Colonic mucosa (tissue), 4 donors: Measurements from ENCODE around the gene ITGB1BP1. TPM values are rescaled to one million over a fixed set of nuclear protein-coding genes. Genes with fewer than 3 reads are reported as not detected.

Experiments
- DNase-seq: peaks from one replicate; pipeline ENCODE4 v3.0.0-alpha.2; 2020
- H3K27ac ChIP-seq: fragments of 200-600 bp; one replicate; pipeline ENCODE4 v1.8.0; 2021
- H3K27me3 ChIP-seq: fragments of 200-600 bp; one replicate; pipeline ENCODE4 v1.8.0; 2021
- H3K36me3 ChIP-seq: fragments of 200-600 bp; one replicate; pipeline ENCODE4 v1.8.0; 2021
- H3K4me1 ChIP-seq: fragments of 200-600 bp; one replicate; pipeline ENCODE4 v1.8.0; 2021; ENCODE audit warnings: mild to moderate bottlenecking
- H3K4me3 ChIP-seq: fragments of 200-600 bp; one replicate; pipeline ENCODE4 v1.8.0; 2021
- H3K9ac ChIP-seq, 2 donors: one replicate each; pipeline ENCODE4 v1.7.0; 2013; ENCODE audit warnings: control low read depth in 2 of 2, low read depth in 2 of 2, low read length in 2 of 2
- H3K9me3 ChIP-seq: fragments of 200-600 bp; one replicate; pipeline ENCODE4 v1.8.0; 2021
- intact Hi-C: fragments of 100-400 bp; cut with DNase I; formaldehyde crosslinking; loops from one replicate; pipeline ENCODE4 v1.14.1; 2022
- total RNA-seq, 2 donors: library from RNA; stranded (reverse); fragmentation: NEBNext Ultra II Directional in 1 of 2; extraction: Animal tissue kit (Norgen Biotek cat#: 25700) in 1 of 2; gene quantifications; one replicate each; pipeline ENCODE4 v1.2.1, GENCODE V29; 2021
- TF ChIP-seq, protein P1 (sequence below): fragments of 200-600 bp; IDR thresholded peaks from one replicate; pipeline ENCODE4 v1.8.0; 2022; ENCODE audit warnings: antibody characterized with exemption, mild to moderate bottlenecking
- donor health status: healthy.
- donor health status: DM: no; HTN: no; CAD: no.
- donor health status: DM: no; HTN: no; CAD: no.

The ITGB1BP1 gene
- total RNA-seq, 2 donors from 2014 or later = 57.5 to 58.5 TPM

DNA sequence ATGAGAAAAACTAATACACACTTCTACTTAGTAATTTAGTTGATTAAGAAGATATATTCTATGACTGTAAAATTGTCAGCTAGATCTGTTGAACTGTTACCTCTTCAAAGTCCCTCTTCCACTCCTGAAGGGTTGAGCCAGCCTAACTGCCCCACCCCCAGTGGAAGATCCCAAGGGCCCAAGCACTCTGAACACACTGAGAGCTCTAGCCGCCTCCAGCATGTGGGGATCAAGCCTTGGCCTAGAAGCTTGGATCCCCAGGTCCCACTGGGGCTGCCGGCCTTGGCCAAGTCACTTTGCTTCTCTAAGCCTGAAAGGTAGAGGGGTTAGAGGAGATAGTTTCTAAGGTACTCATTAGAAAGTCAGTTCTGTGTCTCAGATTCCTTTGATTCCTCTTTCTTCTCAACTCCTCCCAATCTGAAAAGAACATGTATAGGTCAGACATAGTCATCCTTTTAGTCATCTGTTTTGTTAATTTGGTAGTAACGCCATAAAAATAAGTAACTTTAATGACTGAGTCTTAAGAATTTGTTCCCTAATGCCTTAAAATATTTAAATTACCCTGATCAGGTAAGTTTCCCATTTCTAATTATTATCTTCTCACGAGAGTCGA, 5.7 kb upstream of the ITGB1BP1 start:
- H3K4me3 ChIP-seq = no peak overlapping the region
- H3K36me3 ChIP-seq = peaks cover 13% of the 10 kb centered on the region
- DNase-seq = no peak
- TF ChIP-seq, protein P1, sequence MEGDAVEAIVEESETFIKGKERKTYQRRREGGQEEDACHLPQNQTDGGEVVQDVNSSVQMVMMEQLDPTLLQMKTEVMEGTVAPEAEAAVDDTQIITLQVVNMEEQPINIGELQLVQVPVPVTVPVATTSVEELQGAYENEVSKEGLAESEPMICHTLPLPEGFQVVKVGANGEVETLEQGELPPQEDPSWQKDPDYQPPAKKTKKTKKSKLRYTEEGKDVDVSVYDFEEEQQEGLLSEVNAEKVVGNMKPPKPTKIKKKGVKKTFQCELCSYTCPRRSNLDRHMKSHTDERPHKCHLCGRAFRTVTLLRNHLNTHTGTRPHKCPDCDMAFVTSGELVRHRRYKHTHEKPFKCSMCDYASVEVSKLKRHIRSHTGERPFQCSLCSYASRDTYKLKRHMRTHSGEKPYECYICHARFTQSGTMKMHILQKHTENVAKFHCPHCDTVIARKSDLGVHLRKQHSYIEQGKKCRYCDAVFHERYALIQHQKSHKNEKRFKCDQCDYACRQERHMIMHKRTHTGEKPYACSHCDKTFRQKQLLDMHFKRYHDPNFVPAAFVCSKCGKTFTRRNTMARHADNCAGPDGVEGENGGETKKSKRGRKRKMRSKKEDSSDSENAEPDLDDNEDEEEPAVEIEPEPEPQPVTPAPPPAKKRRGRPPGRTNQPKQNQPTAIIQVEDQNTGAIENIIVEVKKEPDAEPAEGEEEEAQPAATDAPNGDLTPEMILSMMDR = no peak
- no peaks in the 10 kb centered on the region for H3K9me3 ChIP-seq
- no peaks in the 10 kb centered on the region for H3K4me1 ChIP-seq
- no peak overlapping the region for H3K9ac ChIP-seq
- intact Hi-C loops = no loop called here
- no peak overlapping the region for H3K27ac ChIP-seq
- no peaks in the 10 kb centered on the region for H3K27me3 ChIP-seq

DNA sequence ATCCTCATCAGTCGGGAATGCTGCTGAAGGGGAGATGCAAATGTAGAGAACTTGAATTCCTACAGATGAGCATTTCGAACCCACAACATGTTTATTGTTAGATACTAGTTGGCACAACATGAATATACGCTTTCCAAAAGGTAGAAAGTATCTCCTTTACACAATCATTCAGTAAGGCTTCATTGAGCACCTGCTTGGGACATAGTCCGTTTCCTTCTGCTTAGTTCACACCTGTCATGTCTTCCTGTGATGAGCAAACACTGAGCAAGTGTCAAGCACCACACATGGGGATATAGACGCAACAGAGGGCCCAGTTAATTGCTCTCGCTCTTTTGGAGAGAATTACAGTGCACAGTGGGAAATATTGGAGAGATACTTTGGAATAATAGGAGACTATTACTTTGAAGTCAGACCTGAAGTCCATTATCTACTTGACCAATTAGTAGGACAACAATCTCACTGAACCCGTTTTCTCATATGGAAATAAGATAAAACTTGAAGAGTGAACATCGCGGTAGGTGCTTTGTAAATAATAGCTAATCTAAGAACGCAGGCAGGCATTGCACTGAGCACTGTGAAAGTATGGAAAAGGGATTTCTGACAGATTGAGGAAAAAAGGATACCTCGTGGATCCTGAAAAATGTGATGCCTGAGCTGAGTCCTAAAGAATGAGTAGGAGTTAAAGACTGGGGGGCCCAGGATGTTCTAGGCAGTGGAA, 1.3 kb upstream of the ITGB1BP1 start:
- no peak for DNase-seq

GRCh38 chr2:9423922-9424272, 569 bp upstream of the ITGB1BP1 start:
- Histone ChIP-seq H3K4me1 (peaks cover 4% of the 10 kb centered on the region), H3K9ac (peak overlapping the region; percentile 80 to 96), H3K27ac (peak overlapping the region; percentile 87), H3K4me3 (peak overlapping the region; percentile 91), H3K9me3 (no peaks in the 10 kb centered on the region), H3K27me3 (no peaks in the 10 kb centered on the region), H3K36me3 (no peaks in the 10 kb centered on the region)
- no peak for DNase-seq
- intact Hi-C loops = no loop called here
- TF ChIP-seq, protein P1 = no peak

More for the DNA sequence above, 1.3 kb upstream of the ITGB1BP1 start:
- H3K9ac ChIP-seq = peak overlapping the region; percentile 80 to 96
- H3K9me3 ChIP-seq = no peaks in the 10 kb centered on the region
- intact Hi-C loops = no loop called here
- TF ChIP-seq, protein P1 = no peak
- peak overlapping the region; percentile 91 for H3K4me3 ChIP-seq
- peaks cover 4% of the 10 kb centered on the region for H3K4me1 ChIP-seq
- H3K36me3 ChIP-seq = no peaks in the 10 kb centered on the region
- no peak overlapping the region for H3K27ac ChIP-seq
- H3K27me3 ChIP-seq = no peaks in the 10 kb centered on the region

DNA sequence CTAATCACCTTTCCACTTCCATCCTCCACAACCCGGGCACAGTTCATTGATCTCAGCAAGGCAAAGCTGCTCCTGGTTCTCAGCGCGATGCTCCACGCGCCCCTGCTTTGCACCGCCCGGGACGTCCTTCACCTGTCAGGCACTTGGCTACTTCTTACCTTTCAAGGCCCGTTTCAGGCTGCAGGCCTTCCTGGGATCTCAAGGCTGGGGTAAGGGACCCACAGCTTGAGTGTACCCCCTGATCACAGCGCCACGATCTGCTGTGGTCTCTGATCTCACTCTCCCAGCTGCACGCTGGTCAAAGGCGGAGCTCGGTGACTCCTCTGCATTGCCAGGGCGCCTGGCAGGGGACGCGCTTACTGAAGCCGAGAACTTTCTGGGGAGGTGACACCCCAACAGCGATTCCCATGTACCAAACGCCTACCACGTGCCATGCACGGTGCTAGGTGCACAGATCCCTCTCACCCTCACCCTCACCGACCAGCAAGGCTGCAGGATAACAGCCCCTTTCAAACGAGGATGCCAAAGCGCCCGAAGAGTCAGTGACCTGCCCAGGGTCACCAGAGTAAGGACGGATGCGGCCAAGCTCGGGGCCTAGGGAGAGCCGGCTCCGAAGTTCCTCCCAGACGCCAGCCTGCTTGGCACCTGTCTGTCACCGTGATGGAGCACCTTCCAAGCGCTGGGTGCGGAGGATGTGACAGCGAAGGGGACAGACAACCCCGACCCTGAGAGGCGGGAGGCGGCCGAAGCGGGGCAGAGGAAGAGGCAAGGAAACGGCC, 818 bp downstream of the ITGB1BP1 start:
- intact Hi-C loops = no loop called here
- TF ChIP-seq, protein P1 = no peak

GRCh38 chr2:9420495-9420894, 2.8 kb downstream of the ITGB1BP1 start:
- no peaks in the 10 kb centered on the region for H3K27me3 ChIP-seq
- H3K27ac ChIP-seq = no peak overlapping the region
- TF ChIP-seq, protein P1 = no peak
- H3K36me3 ChIP-seq = no peaks in the 10 kb centered on the region
- no peak for DNase-seq
- no peak overlapping the region for H3K4me3 ChIP-seq
- intact Hi-C loops = no loop called here
- H3K4me1 ChIP-seq = peaks cover 4% of the 10 kb centered on the region
- H3K9ac ChIP-seq = no peak overlapping the region
- H3K9me3 ChIP-seq = no peaks in the 10 kb centered on the region

More for the DNA sequence above, 818 bp downstream of the ITGB1BP1 start:
- peak overlapping the region; percentile 91 for H3K4me3 ChIP-seq
- H3K27me3 ChIP-seq = no peaks in the 10 kb centered on the region
- peak overlapping the region; percentile 87 for H3K27ac ChIP-seq
- peak; percentile 70 for DNase-seq
- H3K9ac ChIP-seq = peak overlapping the region; percentile 80 to 96
- no peaks in the 10 kb centered on the region for H3K9me3 ChIP-seq
- H3K4me1 ChIP-seq = peaks cover 4% of the 10 kb centered on the region
- H3K36me3 ChIP-seq = no peaks in the 10 kb centered on the region
